Measurements from ENCODE around the gene SLC38A9.

- TF ChIP-seq GATA2 (IDR thresholded peaks at IDR 0.05; ENCODE audit: low read depth, low read length): no peak
- no peak for TF ChIP-seq GATA3 (IDR thresholded peaks at IDR 0.05; ENCODE audit: low read depth, low read length)
Observed at GRCh38 chr5:55724281-55724680, 12.2 kb upstream of the SLC38A9 start.
